HEK293T (cell line): Measurements from ENCODE around the gene SLC43A3.

Source experiments
- CTCF ChIA-PET: fragments of 350-600 bp; formaldehyde crosslinking; extraction: SDS; loops from one replicate; lab custom pipeline; 2021; ENCODE audit warnings: antibody characterized with exemption, inconsistent platforms; lab: Yijun Ruan, JAX
- POLR2A ChIA-PET: fragments of 350-600 bp; formaldehyde crosslinking; extraction: SDS; loops from one replicate; lab custom pipeline; 2020; ENCODE audit warnings: antibody characterized with exemption, inconsistent platforms; lab: Yijun Ruan, JAX
- DNase-seq: peaks from one replicate; pipeline ENCODE4 v3.0.0; 2012; ENCODE audit warnings: mixed read lengths; ENCODE audit errors: extremely low spot score
- ARNT ChIP-seq: fragments of 450-650 bp; IDR thresholded peaks from 2 replicates; pipeline ENCODE4 v1.6.1; 2017; ENCODE audit warnings: mild to moderate bottlenecking
- BHLHE40 ChIP-seq: fragments of 450-650 bp; IDR thresholded peaks from 2 replicates; pipeline ENCODE4 v1.6.1; 2016; ENCODE audit warnings: mild to moderate bottlenecking, moderate library complexity, borderline replicate concordance
- CTBP1 ChIP-seq: fragments of 450-650 bp; IDR thresholded peaks from 2 replicates; pipeline ENCODE4 v1.6.1; 2016; ENCODE audit warnings: borderline replicate concordance
- ELF4 ChIP-seq: fragments of 450-650 bp; IDR thresholded peaks from 2 replicates; pipeline ENCODE4 v1.6.1; 2017; ENCODE audit warnings: antibody characterized with exemption
- FOXA1 ChIP-seq: fragments of 450-650 bp; IDR thresholded peaks from 2 replicates; pipeline ENCODE4 v1.6.1; 2016; ENCODE audit warnings: mild to moderate bottlenecking
- FOXK2 ChIP-seq: fragments of 450-650 bp; IDR thresholded peaks from 2 replicates; pipeline ENCODE4 v1.6.1; 2016; ENCODE audit warnings: mild to moderate bottlenecking
- FOXM1 ChIP-seq: fragments of 450-650 bp; IDR thresholded peaks from 2 replicates; pipeline ENCODE4 v1.6.1; 2017; ENCODE audit warnings: mild to moderate bottlenecking, borderline replicate concordance
- HDGF ChIP-seq: fragments of 450-650 bp; IDR thresholded peaks from 2 replicates; pipeline ENCODE4 v1.6.1; 2017; ENCODE audit warnings: antibody characterized with exemption, borderline replicate concordance
- L3MBTL2 ChIP-seq: fragments of 450-650 bp; conservative IDR thresholded peaks from 2 replicates; pipeline ENCODE4 v1.6.1; 2016; ENCODE audit warnings: mild to moderate bottlenecking
- LEF1 ChIP-seq: fragments of 450-650 bp; IDR thresholded peaks from 2 replicates; pipeline ENCODE4 v1.6.1; 2017; ENCODE audit warnings: mild to moderate bottlenecking, borderline replicate concordance
- NFRKB ChIP-seq: fragments of 450-650 bp; IDR thresholded peaks from 2 replicates; pipeline ENCODE4 v1.6.1; 2016; ENCODE audit warnings: mild to moderate bottlenecking, moderate library complexity
- PKNOX1 ChIP-seq: fragments of 450-650 bp; IDR thresholded peaks from 2 replicates; pipeline ENCODE4 v1.6.1; 2016
- SP1 ChIP-seq: fragments of 450-650 bp; IDR thresholded peaks from 2 replicates; pipeline ENCODE4 v1.6.1; 2017
- SUZ12 ChIP-seq: fragments of 450-650 bp; IDR thresholded peaks from 2 replicates; pipeline ENCODE4 v1.6.1; 2016; ENCODE audit warnings: mild to moderate bottlenecking
- TARDBP ChIP-seq: fragments of 450-650 bp; IDR thresholded peaks from 2 replicates; pipeline ENCODE4 v1.6.1; 2016
- ZNF384 ChIP-seq: fragments of 450-650 bp; IDR thresholded peaks from 2 replicates; pipeline ENCODE4 v1.6.1; 2016

Gene SLC43A3

GRCh38 chr11:57413681-57414080 lies 13.2 kb downstream of the SLC43A3 start:
- CTCF ChIA-PET, result no interaction called here
- TF ChIP-seq NFRKB (no peak), SUZ12 (no peak), BHLHE40 (no peak), L3MBTL2 (no peak), ZNF384 (no peak), LEF1 (no peak), FOXM1 (no peak), CTBP1 (no peak), TARDBP (no peak), ARNT (no peak), SP1 (no peak), PKNOX1 (no peak), HDGF (no peak), FOXA1 (no peak), ELF4 (no peak), FOXK2 (no peak)
- POLR2A ChIA-PET, result no interaction called here
- no peak for DNase-seq

DNA sequence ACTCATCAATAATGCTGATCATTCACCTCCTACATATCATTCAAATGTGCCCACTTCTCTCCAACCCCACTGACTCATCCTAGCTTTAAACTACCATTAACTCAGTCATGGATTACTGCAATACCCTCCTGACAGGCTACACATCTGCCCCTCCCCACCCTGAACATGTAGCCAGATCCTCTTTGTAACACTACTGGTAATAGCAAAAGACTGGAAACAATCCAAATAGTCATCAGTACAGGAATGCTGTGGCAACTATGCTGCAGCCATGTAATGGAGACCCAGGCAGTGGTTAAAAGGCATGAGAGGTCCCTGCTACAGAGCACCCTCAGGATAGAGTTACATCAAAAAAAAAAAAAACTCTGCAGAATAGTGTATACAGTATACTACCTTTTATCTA lies 16.6 kb downstream of the SLC43A3 start:
- CTCF ChIA-PET, result no interaction called here
- TF ChIP-seq SP1, result no peak
- TF ChIP-seq TARDBP, result no peak
- no peak for TF ChIP-seq NFRKB
- TF ChIP-seq L3MBTL2, result no peak
- no peak for TF ChIP-seq BHLHE40
- TF ChIP-seq HDGF, result no peak
- TF ChIP-seq ARNT, result no peak
- TF ChIP-seq FOXM1, result no peak
- no peak for TF ChIP-seq SUZ12
- no peak for TF ChIP-seq CTBP1
- TF ChIP-seq LEF1, result no peak
- no peak for TF ChIP-seq PKNOX1
- no peak for TF ChIP-seq ELF4
- no peak for TF ChIP-seq ZNF384
- POLR2A ChIA-PET, result no interaction called here
- DNase-seq, result no peak

- TF ChIP-seq HDGF (no peak), NFRKB (no peak), FOXK2 (no peak), ELF4 (no peak), PKNOX1 (no peak), ARNT (no peak), BHLHE40 (no peak), SUZ12 (no peak), ZNF384 (no peak), L3MBTL2 (no peak), CTBP1 (no peak)
- ChIA-PET CTCF (interaction anchor here (1.5 kb wide), 1 partner anchor 59 kb away, joined by 3 read pairs; no protein-coding TSS in a partner anchor), POLR2A (no interaction called here)
- DNase-seq, result no peak
These were observed 17.4 kb downstream of the SLC43A3 start for GRCh38 chr11:57409321-57410100.

DNA sequence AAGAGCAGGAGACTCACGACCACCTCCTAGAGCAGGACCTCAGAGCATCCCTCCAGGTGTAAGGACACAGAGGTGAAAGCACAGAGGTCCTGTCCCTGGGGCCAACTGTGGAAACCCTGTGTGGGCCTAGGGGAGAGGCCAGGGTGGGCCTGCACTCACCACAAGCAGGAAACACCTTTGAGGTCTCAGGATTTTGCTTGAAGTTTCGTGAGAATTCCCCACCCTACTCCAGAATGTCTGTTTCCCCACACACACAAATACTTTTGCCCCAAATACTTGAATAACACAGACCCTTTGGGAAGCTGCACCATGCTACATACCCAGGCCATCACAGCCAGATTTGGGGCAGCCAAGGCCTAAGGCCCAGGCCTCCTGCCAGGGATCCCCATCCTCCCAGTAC lies 18.1 kb downstream of the SLC43A3 start:
- ChIA-PET CTCF (interaction anchor here (1.5 kb wide), 1 partner anchor 59 kb away, joined by 3 read pairs; no protein-coding TSS in a partner anchor), POLR2A (no interaction called here)
- TF ChIP-seq ZNF384 (no peak), CTBP1 (no peak), L3MBTL2 (no peak), FOXM1 (no peak), SP1 (no peak), SUZ12 (no peak), TARDBP (no peak), LEF1 (no peak), FOXK2 (no peak), ELF4 (no peak), ARNT (no peak)
- DNase-seq, result no peak

GRCh38 chr11:57407941-57408475 lies 18.9 kb downstream of the SLC43A3 start:
- DNase-seq, result no peak
- CTCF ChIA-PET, result interaction anchor here (1.5 kb wide), 1 partner anchor 58 kb away, joined by 3 read pairs; no protein-coding TSS in a partner anchor
- TF ChIP-seq SP1 (no peak), ARNT (no peak), NFRKB (no peak), ZNF384 (no peak), LEF1 (no peak), FOXM1 (no peak), HDGF (no peak), SUZ12 (no peak), ELF4 (no peak), CTBP1 (no peak), FOXK2 (no peak), BHLHE40 (no peak), FOXA1 (no peak), L3MBTL2 (no peak), PKNOX1 (no peak), TARDBP (no peak)
- POLR2A ChIA-PET, result no interaction called here
